GM23248 (cell line): ENCODE results near the gene SLC44A3.

Source experiments
- EZH2 ChIP-seq: fragments of 200-600 bp; sonication (generic); IDR thresholded peaks from 2 replicates; pipeline ENCODE4 v1.6.1; 2018; ENCODE audit warnings: antibody characterized with exemption, mild to moderate bottlenecking; ENCODE audit not compliant: insufficient read depth, poor library complexity, severe bottlenecking
- EZH2phosphoT487 ChIP-seq: fragments of 200-600 bp; sonication (generic); IDR thresholded peaks from 2 replicates; pipeline ENCODE4 v1.6.1; 2018; ENCODE audit warnings: antibody characterized with exemption, moderate library complexity, mild to moderate bottlenecking, low read depth; ENCODE audit not compliant: insufficient read depth

- TF ChIP-seq EZH2 (no peak), EZH2phosphoT487 (no peak)
These were observed 66.9 kb downstream of the SLC44A3 start for GRCh38 chr1:94887106-94887505.
